Prostate gland (tissue), 2 donors: ENCODE measurements around the gene RAPH1. TPM values are rescaled to one million over a fixed set of nuclear protein-coding genes. Genes with fewer than 3 reads are reported as not detected.
A peak's percentile ranks its signal among the peaks of the same experiment; 100 is the strongest.

Source experiments
- DNase-seq: peaks from one replicate; pipeline ENCODE4 v3.0.0-alpha.2; 2019; ENCODE audit warnings: low spot score
- H3K27ac ChIP-seq, 2 donors: fragments of 200-600 bp; sonication (generic); 2 replicates each; pipeline ENCODE4 v1.5.1; 2017 to 2019
- H3K27me3 ChIP-seq: fragments of 200-600 bp; sonication (generic); replicated peaks from 2 replicates; pipeline ENCODE4 v1.5.1; 2019; ENCODE audit not compliant: insufficient read depth
- H3K36me3 ChIP-seq, 2 donors: fragments of 200-600 bp; sonication (generic); 1 replicate in 1 of 2; 2 replicates in 1 of 2; pipeline versions ENCODE4 v1.5.1 to v1.8.1; 2017 to 2019
- H3K4me1 ChIP-seq: fragments of 200-600 bp; sonication (generic); replicated peaks from 2 replicates; pipeline ENCODE4 v1.5.1; 2019
- H3K4me3 ChIP-seq, 2 donors: fragments of 200-600 bp; sonication (generic); 2 replicates each; pipeline ENCODE4 v1.5.1; 2017 to 2019
- H3K9me3 ChIP-seq: fragments of 200-600 bp; sonication (generic); 2 replicates; pipeline ENCODE4 v1.5.1; 2017
- POLR2A ChIP-seq: fragments of 450-650 bp; IDR thresholded peaks from one replicate; pipeline ENCODE4 v1.6.1; 2016; ENCODE audit warnings: antibody characterized with exemption, mild to moderate bottlenecking
- POLR2AphosphoS5 ChIP-seq: sonication (generic); formaldehyde crosslinking; IDR thresholded peaks from one replicate; pipeline ENCODE4 v1.6.1; 2017; ENCODE audit warnings: antibody characterized with exemption
- WGBS: methylation state at CpG from one replicate; pipeline ENCODE4 v1.1.5; 2018; 5-methylcytosine and 5-hydroxymethylcytosine counted together
- intact Hi-C: fragments of 100-400 bp; cut with DNase I; formaldehyde crosslinking; loops from one replicate; pipeline ENCODE4 v1.14.2; 2022
- total RNA-seq, 2 donors: library from RNA; depleted of rRNA; stranded (reverse); fragments of >200 nt; gene quantifications; one replicate each; pipeline ENCODE4 v1.1.0, GENCODE V29; 2016
- TF ChIP-seq, protein P1 (sequence below), 4 experiments: fragments of 200-600 bp in 2 of 4; fragments of 450-650 bp in 2 of 4; sonication (generic) in 2 of 4; IDR thresholded peaks; 1 replicate in 3 of 4; 2 replicates in 1 of 4; pipeline ENCODE4 v1.5.1; 2016 to 2019; ENCODE audit warnings: antibody characterized with exemption in 4 of 4, mild to moderate bottlenecking in 2 of 4, moderate library complexity in 2 of 4

RAPH1 gene
- total RNA-seq, 2 donors from 2014 or later, result 27.6 to 35.0 TPM

DNA sequence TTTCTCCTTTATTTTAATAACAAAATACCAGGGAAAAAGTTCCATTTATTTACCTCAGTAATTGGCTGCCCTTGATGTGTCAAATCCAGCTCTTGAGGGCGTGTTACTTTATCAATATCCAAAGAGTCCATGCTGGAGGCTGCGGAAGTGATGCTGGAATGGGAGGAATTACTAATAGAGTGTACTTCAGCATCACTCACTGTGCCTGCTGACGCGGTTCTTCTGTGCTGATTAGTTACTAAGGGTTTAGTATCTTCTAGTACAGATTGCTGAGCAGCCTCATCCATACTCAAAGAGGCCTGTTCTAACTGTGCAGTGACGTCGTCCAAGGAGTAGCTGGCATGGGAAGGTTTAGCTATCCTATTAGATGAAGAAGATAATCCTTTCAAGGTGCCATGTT lies 45.6 kb downstream of the RAPH1 start:
- no peak for DNase-seq
- Histone ChIP-seq H3K9me3 (no peaks in the 10 kb centered on the region), H3K4me1 (no peaks in the 10 kb centered on the region), H3K27me3 (no peaks in the 10 kb centered on the region), H3K36me3 (no peaks in the 10 kb centered on the region), H3K4me3 (no peak overlapping the region), H3K27ac (no peak overlapping the region)
- intact Hi-C loops, result loop anchor here (10.0 kb wide), 1 partner anchor 165 kb away; no protein-coding TSS in a partner anchor
- 93% methylated on average over 6 of the region's 6 CpGs for WGBS
- TF ChIP-seq POLR2AphosphoS5, result no peak
- no peak for TF ChIP-seq POLR2A
- TF ChIP-seq, protein P1, sequence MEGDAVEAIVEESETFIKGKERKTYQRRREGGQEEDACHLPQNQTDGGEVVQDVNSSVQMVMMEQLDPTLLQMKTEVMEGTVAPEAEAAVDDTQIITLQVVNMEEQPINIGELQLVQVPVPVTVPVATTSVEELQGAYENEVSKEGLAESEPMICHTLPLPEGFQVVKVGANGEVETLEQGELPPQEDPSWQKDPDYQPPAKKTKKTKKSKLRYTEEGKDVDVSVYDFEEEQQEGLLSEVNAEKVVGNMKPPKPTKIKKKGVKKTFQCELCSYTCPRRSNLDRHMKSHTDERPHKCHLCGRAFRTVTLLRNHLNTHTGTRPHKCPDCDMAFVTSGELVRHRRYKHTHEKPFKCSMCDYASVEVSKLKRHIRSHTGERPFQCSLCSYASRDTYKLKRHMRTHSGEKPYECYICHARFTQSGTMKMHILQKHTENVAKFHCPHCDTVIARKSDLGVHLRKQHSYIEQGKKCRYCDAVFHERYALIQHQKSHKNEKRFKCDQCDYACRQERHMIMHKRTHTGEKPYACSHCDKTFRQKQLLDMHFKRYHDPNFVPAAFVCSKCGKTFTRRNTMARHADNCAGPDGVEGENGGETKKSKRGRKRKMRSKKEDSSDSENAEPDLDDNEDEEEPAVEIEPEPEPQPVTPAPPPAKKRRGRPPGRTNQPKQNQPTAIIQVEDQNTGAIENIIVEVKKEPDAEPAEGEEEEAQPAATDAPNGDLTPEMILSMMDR (IDR thresholded peaks at IDR 0.05), result no peak

DNA sequence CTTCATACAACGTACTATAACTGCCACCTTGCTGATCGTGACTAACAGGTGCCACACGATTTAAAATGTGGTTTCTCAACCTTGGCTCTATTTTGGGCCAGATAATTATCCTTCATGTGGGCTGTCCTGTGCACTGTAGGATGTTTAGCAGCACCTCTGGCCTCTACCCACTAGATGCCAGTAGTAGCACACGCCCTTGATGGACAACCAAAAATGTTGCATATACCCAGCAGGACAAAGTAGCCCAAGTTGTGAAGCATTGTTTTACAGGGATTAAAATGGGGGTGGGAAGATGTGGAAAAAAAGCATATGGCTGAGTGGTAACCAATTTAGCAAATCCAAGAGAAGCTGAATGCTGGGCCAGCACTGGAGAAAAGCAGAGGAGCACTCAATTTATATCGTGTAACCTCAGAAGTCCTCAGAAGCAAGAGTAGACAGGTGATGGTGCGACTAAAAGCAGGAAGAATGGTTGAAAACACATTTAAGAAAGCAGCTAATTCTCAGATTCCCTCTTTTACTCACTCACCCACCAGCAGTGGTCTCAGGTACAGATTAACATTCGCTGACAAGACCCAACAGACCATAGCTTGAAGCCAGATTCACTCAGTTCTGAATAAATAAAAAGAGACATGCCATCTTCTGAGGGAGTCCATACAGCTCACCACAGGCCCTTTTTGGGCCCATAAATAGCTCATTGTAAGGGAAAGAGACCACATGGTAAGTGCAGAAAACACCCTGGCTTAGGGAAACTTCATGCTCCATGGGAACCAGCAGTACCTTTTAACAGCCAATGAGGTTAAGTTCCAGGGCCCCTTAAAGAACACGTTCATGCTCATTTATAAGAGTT lies 50.6 kb downstream of the RAPH1 start:
- TF ChIP-seq, protein P1 (IDR thresholded peaks at IDR 0.05), result peak in 3 of 4 experiments; percentile 43 to 64 (median 53)
- TF ChIP-seq POLR2A, result no peak
- Histone ChIP-seq H3K36me3 (no peaks in the 10 kb centered on the region), H3K4me3 (no peak overlapping the region), H3K27ac (no peak overlapping the region), H3K27me3 (no peaks in the 10 kb centered on the region), H3K9me3 (no peaks in the 10 kb centered on the region), H3K4me1 (no peaks in the 10 kb centered on the region)
- intact Hi-C loops, result loop anchor here (5.0 to 10.0 kb wide), 2 partner anchors 170 to 333 kb away; no protein-coding TSS in a partner anchor
- DNase-seq, result peak; percentile 21
- 76% methylated on average over 8 of the region's 8 CpGs for WGBS

GRCh38 chr2:203480623-203481022 lies 54.5 kb downstream of the RAPH1 start:
- no peak overlapping the region for H3K27ac ChIP-seq
- 90% methylated on average over 5 of the region's 5 CpGs for WGBS
- no peaks in the 10 kb centered on the region for H3K27me3 ChIP-seq
- intact Hi-C loops, result loop anchor here (5.0 to 10.0 kb wide), 2 partner anchors 174 to 337 kb away; no protein-coding TSS in a partner anchor
- H3K4me3 ChIP-seq, result no peak overlapping the region
- H3K9me3 ChIP-seq, result no peaks in the 10 kb centered on the region
- H3K4me1 ChIP-seq, result no peaks in the 10 kb centered on the region
- TF ChIP-seq POLR2AphosphoS5 (no peak), POLR2A (no peak)
- TF ChIP-seq, protein P1 (IDR thresholded peaks at IDR 0.05), result no peak
- DNase-seq, result no peak
- H3K36me3 ChIP-seq, result no peaks in the 10 kb centered on the region

- DNase-seq, result no peak
- no peaks in the 10 kb centered on the region for H3K4me1 ChIP-seq
- H3K4me3 ChIP-seq, result no peak overlapping the region
- intact Hi-C loops, result no loop called here
- H3K27ac ChIP-seq, result no peak overlapping the region
- no peaks in the 10 kb centered on the region for H3K9me3 ChIP-seq
- H3K36me3 ChIP-seq, result no peaks in the 10 kb centered on the region
- no peaks in the 10 kb centered on the region for H3K27me3 ChIP-seq
- 52% methylated on average over 2 of the region's 2 CpGs for WGBS
- no peak for TF ChIP-seq POLR2A
- TF ChIP-seq, protein P1 (IDR thresholded peaks at IDR 0.05), result no peak
Measured at GRCh38 chr2:203476881-203477280, 58.2 kb downstream of the RAPH1 start.

DNA sequence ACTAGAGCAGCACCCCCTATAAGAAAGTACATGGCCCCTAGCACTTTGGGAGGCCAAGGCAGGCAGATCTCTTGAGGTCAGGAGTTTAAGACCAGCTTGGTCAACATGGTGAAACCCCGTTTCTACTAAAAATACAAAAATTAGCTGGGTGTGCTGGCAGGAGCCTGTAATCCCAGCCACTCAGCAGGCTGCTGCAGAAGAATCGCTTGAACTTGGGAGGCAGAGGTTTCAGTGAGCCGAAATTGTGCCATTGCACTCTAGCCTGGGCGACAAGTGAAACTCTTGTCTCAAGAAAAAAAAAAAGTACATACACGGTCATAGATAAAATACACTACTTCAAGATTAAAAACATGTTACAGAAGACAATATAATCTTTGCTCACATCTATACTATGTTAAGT lies 63.8 kb downstream of the RAPH1 start:
- TF ChIP-seq POLR2AphosphoS5 (no peak), POLR2A (no peak)
- TF ChIP-seq, protein P1 (IDR thresholded peaks at IDR 0.05), result no peak
- Histone ChIP-seq H3K9me3 (no peaks in the 10 kb centered on the region), H3K36me3 (no peaks in the 10 kb centered on the region), H3K4me3 (no peak overlapping the region), H3K27me3 (no peaks in the 10 kb centered on the region), H3K4me1 (no peaks in the 10 kb centered on the region), H3K27ac (no peak overlapping the region)
- intact Hi-C loops, result no loop called here
- DNase-seq, result no peak
- 88% methylated on average over 5 of the region's 5 CpGs for WGBS
